ENCODE results near the gene WEE2. TPM values are rescaled to one million over a fixed set of nuclear protein-coding genes. Genes with fewer than 3 reads are reported as not detected.

WEE2 gene
- 0.05 TPM for total RNA-seq
- polyA plus RNA-seq = 0.05 TPM
- long read RNA-seq, donor 1 = 0 reads
- long read RNA-seq, donor 2 = 0 reads
- long read RNA-seq, donor 3 = 0 reads
- long read RNA-seq, donor 4 = 0 reads
- long read RNA-seq, donor 5 = 0 reads
- long read RNA-seq, donor 6 = 0 reads
- long read RNA-seq, donor 7 = 0 reads
- long read RNA-seq, donor 8 = 0 reads
- long read RNA-seq, donor 9 = 0 reads
- long read RNA-seq, donor 10 = 0 reads

GRCh38 chr7:141708351-141708750 lies at the start of gene WEE2:
WEE2 (plus strand) TSS chr7:141708353; CDS start chr7:141708759, 406 bp downstream.
- DNase-seq (ENCODE audit: low read depth in 6 of 9, low spot score in 9 of 9) = no peak
- Histone ChIP-seq H3K36me3 (ENCODE audit: control insufficient read depth in 2 of 2, insufficient read depth in 2 of 2, low read length in 1 of 2) (no peaks in the 10 kb centered on the region), H3K4me3 (ENCODE audit: low read length in 2 of 2) (no peak within 1 kb of the TSS), H3K9me3 (ENCODE audit: control insufficient read depth in 2 of 2, insufficient read depth in 1 of 2, low read length in 1 of 2) (no peaks in the 10 kb centered on the region), H3K4me1 (ENCODE audit: control insufficient read depth in 2 of 2, insufficient read depth in 2 of 2, low read length in 2 of 2) (no peaks in the 10 kb centered on the region), H3K27me3 (ENCODE audit: control insufficient read depth in 2 of 2, insufficient read depth in 1 of 2, low read length in 1 of 2) (peaks cover 0 to 3% of the 10 kb centered on the region in 2 donors), H3K27ac (ENCODE audit: low read depth in 1 of 2, low read length in 1 of 2) (no peak within 1 kb of the TSS)
- WGBS = 98% methylated on average over 6 of the region's 6 CpGs

GRCh38 chr7:141659501-141659900 lies 48.7 kb upstream of the WEE2 start:
- peaks cover 13 to 33% of the 10 kb centered on the region in 2 donors for H3K36me3 ChIP-seq (ENCODE audit: control insufficient read depth in 2 of 2, insufficient read depth in 2 of 2, low read length in 1 of 2)
- no peak overlapping the region for H3K27ac ChIP-seq (ENCODE audit: low read depth in 1 of 2, low read length in 1 of 2)

GRCh38 chr7:141660259-141660658 lies 47.9 kb upstream of the WEE2 start:
- no peak overlapping the region for H3K4me3 ChIP-seq (ENCODE audit: low read length in 2 of 2)
- no peaks in the 10 kb centered on the region for H3K9me3 ChIP-seq (ENCODE audit: control insufficient read depth in 2 of 2, insufficient read depth in 1 of 2, low read length in 1 of 2)
- peaks cover 0 to 3% of the 10 kb centered on the region in 2 donors for H3K4me1 ChIP-seq (ENCODE audit: control insufficient read depth in 2 of 2, insufficient read depth in 2 of 2, low read length in 2 of 2)
- DNase-seq (ENCODE audit: low read depth in 6 of 9, low spot score in 9 of 9) = no peak
- 36% methylated on average over 4 of the region's 4 CpGs for WGBS
- H3K36me3 ChIP-seq (ENCODE audit: control insufficient read depth in 2 of 2, insufficient read depth in 2 of 2, low read length in 1 of 2) = peaks cover 18 to 40% of the 10 kb centered on the region in 2 donors
- no peak overlapping the region for H3K27ac ChIP-seq (ENCODE audit: low read depth in 1 of 2, low read length in 1 of 2)
- no peaks in the 10 kb centered on the region for H3K27me3 ChIP-seq (ENCODE audit: control insufficient read depth in 2 of 2, insufficient read depth in 1 of 2, low read length in 1 of 2)

More at GRCh38 chr7:141659501-141659900, 48.7 kb upstream of the WEE2 start:
- peaks cover 0 to 3% of the 10 kb centered on the region in 2 donors for H3K4me1 ChIP-seq (ENCODE audit: control insufficient read depth in 2 of 2, insufficient read depth in 2 of 2, low read length in 2 of 2)
- H3K27me3 ChIP-seq (ENCODE audit: control insufficient read depth in 2 of 2, insufficient read depth in 1 of 2, low read length in 1 of 2) = no peaks in the 10 kb centered on the region
- 96% methylated on average over 6 of the region's 6 CpGs for WGBS
- no peak overlapping the region for H3K4me3 ChIP-seq (ENCODE audit: low read length in 2 of 2)
- DNase-seq (ENCODE audit: low read depth in 6 of 9, low spot score in 9 of 9) = no peak
- no peaks in the 10 kb centered on the region for H3K9me3 ChIP-seq (ENCODE audit: control insufficient read depth in 2 of 2, insufficient read depth in 1 of 2, low read length in 1 of 2)

GRCh38 chr7:141663081-141663849 lies 44.9 kb upstream of the WEE2 start:
- Histone ChIP-seq H3K9me3 (ENCODE audit: control insufficient read depth in 2 of 2, insufficient read depth in 1 of 2, low read length in 1 of 2) (no peaks in the 10 kb centered on the region), H3K27ac (ENCODE audit: low read depth in 1 of 2, low read length in 1 of 2) (no peak overlapping the region), H3K27me3 (ENCODE audit: control insufficient read depth in 2 of 2, insufficient read depth in 1 of 2, low read length in 1 of 2) (no peaks in the 10 kb centered on the region), H3K4me1 (ENCODE audit: control insufficient read depth in 2 of 2, insufficient read depth in 2 of 2, low read length in 2 of 2) (peaks cover 0 to 3% of the 10 kb centered on the region in 2 donors), H3K36me3 (ENCODE audit: control insufficient read depth in 2 of 2, insufficient read depth in 2 of 2, low read length in 1 of 2) (peaks cover 18 to 37% of the 10 kb centered on the region in 2 donors), H3K4me3 (ENCODE audit: low read length in 2 of 2) (no peak overlapping the region)
- no peak for DNase-seq (ENCODE audit: low read depth in 6 of 9, low spot score in 9 of 9)
- WGBS = 35% methylated on average over 6 of the region's 6 CpGs

- no peak overlapping the region for H3K27ac ChIP-seq (ENCODE audit: low read depth in 1 of 2, low read length in 1 of 2)
- no peak for DNase-seq (ENCODE audit: low read depth in 6 of 9, low spot score in 9 of 9)
- 98% methylated on average over 6 of the region's 6 CpGs for WGBS
- H3K27me3 ChIP-seq (ENCODE audit: control insufficient read depth in 2 of 2, insufficient read depth in 1 of 2, low read length in 1 of 2) = no peaks in the 10 kb centered on the region
- H3K36me3 ChIP-seq (ENCODE audit: control insufficient read depth in 2 of 2, insufficient read depth in 2 of 2, low read length in 1 of 2) = peaks cover 18 to 37% of the 10 kb centered on the region in 2 donors
- H3K9me3 ChIP-seq (ENCODE audit: control insufficient read depth in 2 of 2, insufficient read depth in 1 of 2, low read length in 1 of 2) = no peaks in the 10 kb centered on the region
- H3K4me1 ChIP-seq (ENCODE audit: control insufficient read depth in 2 of 2, insufficient read depth in 2 of 2, low read length in 2 of 2) = peaks cover 0 to 3% of the 10 kb centered on the region in 2 donors
- H3K4me3 ChIP-seq (ENCODE audit: low read length in 2 of 2) = no peak overlapping the region
Observed at GRCh38 chr7:141664450-141664849, 43.7 kb upstream of the WEE2 start.

GRCh38 chr7:141665208-141666035 lies 42.7 kb upstream of the WEE2 start:
- Histone ChIP-seq H3K4me1 (ENCODE audit: control insufficient read depth in 2 of 2, insufficient read depth in 2 of 2, low read length in 2 of 2) (peaks cover 0 to 3% of the 10 kb centered on the region in 2 donors), H3K27ac (ENCODE audit: low read depth in 1 of 2, low read length in 1 of 2) (no peak overlapping the region), H3K36me3 (ENCODE audit: control insufficient read depth in 2 of 2, insufficient read depth in 2 of 2, low read length in 1 of 2) (peaks cover 14 to 31% of the 10 kb centered on the region in 2 donors), H3K27me3 (ENCODE audit: control insufficient read depth in 2 of 2, insufficient read depth in 1 of 2, low read length in 1 of 2) (no peaks in the 10 kb centered on the region), H3K9me3 (ENCODE audit: control insufficient read depth in 2 of 2, insufficient read depth in 1 of 2, low read length in 1 of 2) (no peaks in the 10 kb centered on the region), H3K4me3 (ENCODE audit: low read length in 2 of 2) (no peak overlapping the region)
- WGBS = 98% methylated on average over 18 of the region's 18 CpGs
- no peak for DNase-seq (ENCODE audit: low read depth in 6 of 9, low spot score in 9 of 9)

GRCh38 chr7:141666071-141666470 lies 42.1 kb upstream of the WEE2 start:
- Histone ChIP-seq H3K4me1 (ENCODE audit: control insufficient read depth in 2 of 2, insufficient read depth in 2 of 2, low read length in 2 of 2) (peaks cover 0 to 3% of the 10 kb centered on the region in 2 donors), H3K36me3 (ENCODE audit: control insufficient read depth in 2 of 2, insufficient read depth in 2 of 2, low read length in 1 of 2) (peaks cover 14 to 31% of the 10 kb centered on the region in 2 donors), H3K9me3 (ENCODE audit: control insufficient read depth in 2 of 2, insufficient read depth in 1 of 2, low read length in 1 of 2) (no peaks in the 10 kb centered on the region), H3K4me3 (ENCODE audit: low read length in 2 of 2) (no peak overlapping the region), H3K27ac (ENCODE audit: low read depth in 1 of 2, low read length in 1 of 2) (no peak overlapping the region), H3K27me3 (ENCODE audit: control insufficient read depth in 2 of 2, insufficient read depth in 1 of 2, low read length in 1 of 2) (no peaks in the 10 kb centered on the region)
- DNase-seq (ENCODE audit: low read depth in 6 of 9, low spot score in 9 of 9) = no peak
- WGBS = 96% methylated on average over 4 of the region's 4 CpGs

GRCh38 chr7:141668853-141669252 lies 39.3 kb upstream of the WEE2 start:
- DNase-seq (ENCODE audit: low read depth in 6 of 9, low spot score in 9 of 9) = no peak
- 93% methylated on average over 2 of the region's 2 CpGs for WGBS
- peaks cover 17 to 23% of the 10 kb centered on the region in 2 donors for H3K36me3 ChIP-seq (ENCODE audit: control insufficient read depth in 2 of 2, insufficient read depth in 2 of 2, low read length in 1 of 2)
- H3K27me3 ChIP-seq (ENCODE audit: control insufficient read depth in 2 of 2, insufficient read depth in 1 of 2, low read length in 1 of 2) = no peaks in the 10 kb centered on the region
- no peaks in the 10 kb centered on the region for H3K4me1 ChIP-seq (ENCODE audit: control insufficient read depth in 2 of 2, insufficient read depth in 2 of 2, low read length in 2 of 2)
- H3K9me3 ChIP-seq (ENCODE audit: control insufficient read depth in 2 of 2, insufficient read depth in 1 of 2, low read length in 1 of 2) = no peaks in the 10 kb centered on the region
- H3K4me3 ChIP-seq (ENCODE audit: low read length in 2 of 2) = no peak overlapping the region
- H3K27ac ChIP-seq (ENCODE audit: low read depth in 1 of 2, low read length in 1 of 2) = no peak overlapping the region
